HG03108 (cell line): ENCODE measurements around the gene ZNF592.

Source experiments
- ATAC-seq: cut with Tn5 transposase; IDR thresholded peaks from one replicate; pipeline ENCODE4 v1.9.1; 2021; ENCODE audit warnings: moderate library complexity; ENCODE audit not compliant: unreplicated experiment

ZNF592 gene

DNA sequence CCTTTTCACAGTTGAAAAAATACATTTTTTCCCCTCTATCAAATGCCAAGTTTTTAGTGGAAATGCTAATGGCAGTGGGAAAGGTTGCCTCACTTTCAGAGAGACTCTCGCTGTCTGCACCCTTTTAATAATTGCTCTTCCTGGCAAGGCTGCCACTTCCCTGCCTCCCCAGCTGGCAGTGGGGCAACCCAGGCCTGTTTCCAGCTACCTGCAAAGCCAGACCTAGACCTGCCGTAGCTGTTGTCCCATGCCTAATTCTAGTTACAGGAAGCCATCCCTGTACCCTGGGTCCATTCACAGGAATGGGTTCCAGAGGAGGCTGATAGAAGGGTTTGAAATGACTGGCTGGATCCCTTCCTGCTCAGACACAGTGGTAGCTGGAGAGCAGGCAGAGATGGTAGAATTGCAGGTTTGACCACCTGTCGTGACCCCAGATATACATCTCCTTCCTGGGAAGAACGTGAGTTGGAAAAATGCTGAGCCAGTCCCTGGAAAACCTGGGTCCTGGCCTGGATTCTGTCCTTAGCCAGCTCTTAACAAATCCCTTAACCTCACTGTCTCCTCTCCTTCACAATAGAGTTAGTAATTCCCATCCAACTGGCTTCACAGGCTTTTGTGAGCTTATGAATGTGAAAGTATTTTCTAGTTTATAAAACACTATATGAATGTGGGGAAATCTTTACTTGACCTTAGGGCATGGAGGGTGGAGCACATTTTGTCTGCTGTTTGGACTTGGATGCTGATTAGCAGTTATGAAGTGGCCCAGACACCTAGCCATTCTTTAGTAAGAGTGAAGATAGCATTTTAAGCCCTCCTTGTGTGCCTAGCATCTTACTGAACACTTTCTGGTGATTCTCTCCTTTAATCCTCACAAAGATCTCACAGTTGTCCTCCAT lies 55.9 kb downstream of the ZNF592 start:
- ATAC-seq: no peak

DNA sequence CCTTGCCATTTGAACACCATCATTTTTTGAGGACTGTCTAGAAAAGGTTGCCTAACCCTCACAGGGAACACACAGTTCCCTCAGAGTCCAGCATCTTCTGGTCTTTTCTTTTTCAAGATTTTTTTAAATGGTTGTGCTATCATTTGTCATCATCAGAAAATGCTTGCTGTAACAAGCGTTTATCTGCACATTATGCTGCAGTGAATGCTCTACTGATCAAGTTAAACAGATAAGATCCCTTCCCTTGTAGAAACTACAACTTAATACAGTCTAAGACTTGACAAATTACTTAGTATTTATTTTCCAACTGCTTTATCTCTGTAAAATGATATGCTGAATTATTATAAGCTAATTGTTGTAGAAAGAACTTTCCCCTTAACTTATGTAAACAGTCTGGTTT lies 56.8 kb downstream of the ZNF592 start:
- no peak for ATAC-seq

DNA sequence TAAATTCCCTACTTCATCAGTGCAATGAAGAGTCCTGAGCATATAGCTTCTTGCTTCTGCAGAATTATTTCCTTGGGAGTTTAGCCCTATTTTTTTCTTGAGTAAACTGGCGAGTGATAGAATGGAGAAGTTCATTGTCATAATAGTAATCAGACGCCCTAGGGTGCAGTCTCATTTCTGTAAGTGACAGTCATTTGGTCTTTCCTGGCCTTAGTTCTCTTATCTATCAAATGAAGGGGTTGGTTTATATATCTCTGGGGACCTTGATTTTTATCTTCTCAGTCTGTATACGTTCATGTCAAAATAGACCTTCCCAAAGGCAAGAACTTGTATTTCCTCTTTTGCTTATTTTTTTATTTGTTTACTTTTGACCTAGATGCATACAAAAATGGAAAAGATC lies 58.8 kb downstream of the ZNF592 start:
- no peak for ATAC-seq

DNA sequence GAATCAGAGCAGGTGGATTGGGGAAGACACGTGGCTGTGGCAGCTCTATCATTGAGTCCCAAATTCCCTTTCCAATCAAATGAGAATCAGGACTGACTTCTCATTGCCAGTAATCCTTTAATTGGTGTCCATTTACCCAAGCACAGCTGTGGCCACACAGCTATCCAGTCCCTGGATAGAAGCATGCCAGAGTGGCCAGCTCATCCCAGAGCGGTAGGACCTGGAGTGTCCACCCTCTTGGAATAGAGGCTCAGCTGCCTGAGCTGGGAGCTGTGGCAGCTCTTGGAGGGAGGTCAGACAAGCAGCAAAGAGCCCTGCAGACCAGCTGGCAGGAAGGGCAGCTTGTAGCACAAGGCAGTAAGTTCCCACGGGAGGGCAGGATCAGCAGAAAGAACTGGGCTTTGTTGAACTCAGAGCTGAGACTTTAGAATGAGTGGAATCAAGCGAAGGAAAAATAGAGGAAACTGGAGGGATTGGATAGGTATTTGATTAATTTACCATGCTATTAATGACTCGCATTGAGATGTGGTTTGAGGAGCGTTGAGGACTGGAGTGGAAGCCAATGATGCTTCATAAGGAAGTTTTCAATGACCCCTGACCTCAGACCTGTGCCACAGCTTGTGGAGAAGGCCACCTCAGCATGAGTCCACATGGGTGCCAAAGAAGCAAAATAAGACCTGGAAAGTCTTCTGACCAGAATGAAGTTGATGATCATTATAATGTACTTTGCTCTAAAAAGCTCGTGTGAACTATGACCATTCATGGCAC lies 61.9 kb downstream of the ZNF592 start:
- ATAC-seq: no peak

DNA sequence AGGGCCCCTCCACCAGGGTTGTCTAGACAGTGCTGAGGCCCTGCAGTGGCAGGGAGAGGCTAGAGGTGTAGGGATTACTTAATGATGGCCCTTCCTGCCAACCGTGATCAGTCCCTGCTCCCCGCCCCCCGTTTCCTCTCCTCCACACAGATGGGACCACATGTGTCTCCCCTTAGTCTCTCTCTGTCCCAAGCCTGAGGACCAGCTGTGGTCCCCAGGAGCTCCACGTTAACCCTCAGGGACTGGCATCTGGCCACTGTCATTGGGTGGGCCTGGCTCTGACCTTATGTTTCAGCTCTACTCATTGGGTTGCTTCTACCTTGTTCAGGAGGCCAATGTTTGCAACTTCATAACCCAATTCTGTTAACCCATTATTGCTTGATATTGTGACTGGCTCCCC lies 62.8 kb downstream of the ZNF592 start:
- no peak for ATAC-seq

DNA sequence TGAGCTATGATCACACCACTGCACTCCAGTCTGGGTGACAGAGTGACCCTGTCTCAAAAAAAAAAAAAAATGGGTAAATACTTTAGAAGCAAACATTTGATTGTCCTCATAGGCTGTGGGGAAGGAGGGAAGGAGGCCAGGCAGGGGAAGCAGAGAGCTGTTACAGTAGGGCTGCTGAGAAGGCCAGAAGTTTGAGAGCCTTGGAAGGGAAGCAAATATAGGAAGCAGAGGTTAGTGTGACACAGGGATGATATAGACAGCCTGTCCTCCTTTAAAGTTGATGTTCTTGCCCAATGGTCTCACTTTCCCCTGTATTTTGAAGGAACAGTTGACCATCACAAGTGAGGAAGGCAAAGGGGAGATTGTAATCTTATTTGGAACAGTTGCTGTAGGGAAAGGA lies 63.4 kb downstream of the ZNF592 start:
- ATAC-seq: no peak

DNA sequence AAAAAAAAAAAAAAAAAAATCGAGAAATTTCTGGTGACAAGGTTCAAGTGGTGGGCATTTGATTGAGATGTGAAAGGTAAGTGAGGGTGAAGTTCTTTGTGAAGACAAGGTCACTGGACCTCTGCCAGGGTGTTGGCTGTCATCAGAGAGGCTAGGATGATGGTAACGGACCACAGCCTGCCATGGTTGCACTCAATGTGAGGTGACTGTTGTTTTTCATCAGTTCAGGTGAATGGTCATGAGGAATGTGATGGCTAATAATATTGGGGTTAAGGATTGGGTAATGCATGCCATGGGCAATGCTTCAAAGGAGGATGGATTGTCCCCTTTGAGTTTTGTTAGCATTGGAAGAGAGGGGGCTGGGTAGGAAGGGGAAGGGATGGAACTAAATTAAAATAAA lies 64.5 kb downstream of the ZNF592 start:
- no peak for ATAC-seq

DNA sequence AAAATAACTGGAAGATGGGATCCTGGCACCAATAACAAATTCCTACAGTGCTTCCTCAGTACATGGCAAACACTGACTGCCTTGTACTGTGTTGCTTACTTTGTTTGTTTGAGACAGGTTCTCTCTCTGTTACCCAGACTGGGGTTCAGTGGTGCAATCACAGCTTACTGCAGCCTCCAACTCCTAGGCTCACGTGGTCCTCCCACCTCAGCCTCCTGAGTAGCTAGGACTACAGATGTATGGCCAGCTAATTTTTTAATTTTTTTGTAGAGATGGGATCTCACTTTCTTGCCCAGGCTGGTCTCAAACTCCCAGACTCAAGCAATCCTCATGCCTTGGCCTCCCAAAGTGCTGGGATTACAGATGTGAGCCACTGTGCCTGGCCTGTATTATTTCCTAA lies 65.0 kb downstream of the ZNF592 start:
- no peak for ATAC-seq

DNA sequence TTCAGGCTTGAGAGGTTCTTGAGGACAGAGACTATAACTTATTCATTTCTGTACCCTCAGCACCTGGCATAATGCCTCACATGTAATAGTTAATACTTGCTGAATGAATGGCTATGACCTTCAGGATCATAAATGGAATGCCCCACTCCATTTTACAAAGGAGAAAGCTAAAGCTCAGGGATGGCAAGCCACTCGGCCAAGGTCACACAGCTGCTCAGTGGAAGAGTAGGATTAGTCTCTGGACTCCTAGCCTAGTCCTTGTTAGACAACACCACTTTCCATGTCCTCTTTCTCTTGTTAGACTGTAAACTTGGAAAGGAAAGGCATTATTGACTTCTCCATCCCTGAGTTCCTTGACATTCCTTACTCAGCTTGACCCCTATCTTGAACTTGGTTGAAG lies 65.5 kb downstream of the ZNF592 start:
- no peak for ATAC-seq

DNA sequence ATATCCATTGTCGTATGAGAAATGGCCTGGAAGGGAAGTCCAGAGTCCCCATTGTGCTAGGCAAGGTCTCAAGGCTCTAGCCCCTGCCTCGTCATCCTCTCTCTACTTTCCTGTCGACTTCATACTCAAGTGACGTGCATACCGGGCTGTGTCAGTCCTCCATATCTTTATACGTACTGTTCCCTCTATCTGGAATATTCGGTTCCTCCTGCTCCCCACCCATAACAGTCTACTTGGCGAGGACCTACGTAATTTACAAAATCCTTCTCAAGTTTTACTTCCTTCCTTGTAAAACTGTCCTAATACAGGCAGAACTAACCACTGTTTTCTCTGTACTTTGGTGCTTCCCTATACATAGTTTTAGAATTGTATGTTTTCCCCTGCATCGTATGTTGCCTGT lies 66.5 kb downstream of the ZNF592 start:
- no peak for ATAC-seq

DNA sequence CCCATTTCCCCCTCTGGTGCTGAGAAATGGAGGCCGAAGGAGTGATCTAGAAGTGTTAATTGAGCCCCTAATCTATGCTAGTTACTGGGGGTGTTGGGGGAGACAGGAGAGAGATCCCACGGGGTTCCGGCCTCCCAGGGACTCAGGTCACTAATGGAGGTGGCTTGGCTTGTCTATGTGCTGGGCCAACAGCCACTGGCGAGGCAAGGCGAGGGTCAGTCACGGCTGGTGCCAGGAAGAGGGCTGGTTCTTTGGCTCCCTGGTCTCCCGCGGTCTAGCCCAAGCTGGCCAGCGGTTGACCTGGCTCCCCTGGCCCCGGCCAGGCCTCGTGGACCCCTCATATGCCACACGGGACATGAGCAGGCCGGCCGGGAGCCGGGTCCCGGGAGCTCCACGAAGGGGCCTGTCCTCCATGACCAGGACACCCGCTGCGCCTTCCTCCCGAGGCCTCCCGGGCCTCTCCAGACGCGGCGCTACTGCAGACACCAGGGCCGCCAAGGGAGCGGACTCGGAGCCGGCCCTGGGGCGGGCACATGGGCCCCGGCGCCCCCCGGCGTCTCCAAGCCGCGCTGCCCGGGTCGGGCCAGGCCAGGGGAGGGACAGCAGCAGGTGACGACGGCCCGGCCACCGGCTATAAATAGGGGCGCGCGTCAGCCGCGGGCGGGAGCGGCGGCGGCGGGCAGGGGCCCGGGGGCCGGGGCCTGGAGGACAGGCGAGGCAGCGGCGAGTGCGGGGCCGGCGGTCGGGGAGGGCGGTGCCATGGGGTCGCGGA lies 68.5 kb downstream of the ZNF592 start, which contains the start of gene ALPK3:
Gene ALPK3, plus strand, starts transcription at position 663 of the 772 bp plus-strand sequence. Its CDS starts 97 bp downstream, at position 760.
- no peak for ATAC-seq

DNA sequence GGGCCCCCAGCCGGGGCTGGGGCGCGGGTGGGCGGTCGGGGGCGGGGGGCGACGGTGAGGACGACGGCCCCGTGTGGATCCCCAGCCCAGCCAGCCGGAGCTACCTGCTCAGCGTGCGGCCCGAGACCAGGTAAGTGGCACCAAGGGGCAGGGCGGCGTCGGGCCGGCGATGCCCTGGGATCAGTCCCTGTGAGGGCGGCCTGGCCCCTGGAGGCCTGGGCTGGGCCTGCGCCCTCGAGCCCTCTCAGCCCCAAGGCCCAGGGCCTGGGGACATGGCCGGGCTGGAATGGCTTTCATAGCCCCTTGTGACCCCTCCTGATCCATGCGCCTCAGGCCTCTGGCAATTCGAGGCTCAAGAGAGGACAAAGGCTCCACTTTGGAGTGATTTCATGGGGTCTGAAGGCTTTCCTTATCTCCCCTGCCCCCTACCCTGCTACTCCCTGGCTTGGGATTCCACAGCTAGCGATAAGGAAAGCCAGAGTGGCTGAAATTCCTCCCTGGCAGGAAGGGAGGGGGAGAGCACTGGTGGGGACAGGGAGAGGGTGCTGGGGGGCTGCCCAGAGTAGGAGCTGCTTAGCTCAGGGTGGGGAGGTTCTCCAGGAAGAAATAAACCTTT lies 69.2 kb downstream of the ZNF592 start:
- ATAC-seq: no peak

DNA sequence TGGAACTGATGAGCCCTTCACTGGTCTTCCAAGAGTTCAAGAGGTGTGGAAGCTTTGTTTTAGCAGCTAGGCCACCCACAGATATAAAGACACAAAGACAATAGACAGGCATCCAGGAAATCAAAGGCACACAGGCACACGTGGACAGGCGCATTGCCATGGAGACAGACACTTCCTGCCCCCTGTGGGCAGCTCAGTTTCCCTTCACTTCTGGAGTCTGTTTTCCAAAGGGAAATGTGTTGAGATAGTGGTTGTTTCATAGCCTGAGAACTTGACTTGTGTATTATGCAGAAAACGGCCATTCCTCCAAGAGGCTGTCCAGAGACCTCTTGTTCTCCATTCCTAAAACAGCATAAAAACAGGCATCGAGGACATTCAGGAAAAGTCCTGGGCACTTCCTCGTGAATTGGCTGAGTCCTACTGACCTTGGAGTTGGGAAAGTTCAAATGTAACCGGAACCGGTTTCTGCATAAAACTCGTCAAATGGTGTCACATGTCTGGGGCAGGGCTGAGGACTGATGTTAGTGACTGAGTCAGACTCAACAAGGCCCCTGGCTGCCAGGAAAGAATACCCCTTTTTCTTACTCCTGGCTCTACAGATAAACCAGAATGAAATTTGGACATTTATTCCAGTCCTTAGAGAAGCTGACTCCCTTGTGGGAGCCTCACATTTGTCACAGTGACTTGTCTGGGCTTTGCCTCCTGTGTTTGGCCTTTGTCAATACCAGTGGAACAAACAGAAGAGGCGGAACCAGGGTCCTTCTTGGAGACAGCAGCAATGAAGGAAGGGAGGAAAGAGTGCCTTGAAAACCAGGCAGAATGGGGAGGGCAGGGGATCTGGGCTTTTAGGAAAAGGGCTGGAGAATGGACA lies 70.1 kb downstream of the ZNF592 start:
- ATAC-seq: no peak

DNA sequence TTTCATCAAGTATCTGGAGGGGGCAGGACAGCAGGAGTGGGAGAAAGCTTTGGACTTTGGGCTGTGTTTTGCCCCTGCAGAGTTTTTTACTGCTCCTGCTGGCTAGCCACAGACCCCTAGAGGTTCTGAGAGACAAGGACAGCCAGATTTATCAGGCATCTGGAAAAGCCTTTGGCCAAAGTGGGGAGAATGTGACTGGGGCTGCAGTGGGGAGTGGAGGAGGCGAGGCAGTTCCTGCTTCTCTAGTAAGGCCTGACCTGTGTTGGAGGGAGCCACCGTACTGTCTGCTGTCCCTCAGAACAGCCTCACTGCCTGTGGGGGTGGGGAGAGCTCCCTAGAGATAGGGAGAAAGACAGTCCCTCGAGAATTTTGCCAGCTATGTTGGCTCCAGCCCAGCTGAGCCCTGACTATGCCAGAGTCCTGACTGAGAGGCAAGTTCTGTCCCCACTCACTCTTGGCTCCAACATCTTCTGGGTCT lies 70.9 kb downstream of the ZNF592 start:
- ATAC-seq: no peak

DNA sequence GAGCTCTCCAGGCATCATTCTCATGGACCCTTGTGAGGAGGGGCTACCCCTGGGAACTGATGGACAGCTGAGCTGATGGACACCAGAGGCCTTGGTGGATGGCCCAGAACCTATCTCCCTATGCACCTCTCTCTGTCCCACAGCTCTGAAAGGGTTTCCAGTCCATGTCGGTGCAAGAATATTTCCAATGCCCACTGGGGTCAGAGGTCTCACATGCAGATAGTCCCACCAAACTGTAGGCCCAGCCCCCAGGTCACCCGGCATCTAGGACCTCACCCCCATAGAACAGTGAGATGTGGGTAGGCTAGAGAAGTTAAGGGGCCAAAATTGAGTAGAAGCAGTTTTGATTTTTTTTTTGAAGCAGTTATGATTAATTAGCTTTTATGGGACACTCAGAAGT lies 71.4 kb downstream of the ZNF592 start:
- no peak for ATAC-seq

DNA sequence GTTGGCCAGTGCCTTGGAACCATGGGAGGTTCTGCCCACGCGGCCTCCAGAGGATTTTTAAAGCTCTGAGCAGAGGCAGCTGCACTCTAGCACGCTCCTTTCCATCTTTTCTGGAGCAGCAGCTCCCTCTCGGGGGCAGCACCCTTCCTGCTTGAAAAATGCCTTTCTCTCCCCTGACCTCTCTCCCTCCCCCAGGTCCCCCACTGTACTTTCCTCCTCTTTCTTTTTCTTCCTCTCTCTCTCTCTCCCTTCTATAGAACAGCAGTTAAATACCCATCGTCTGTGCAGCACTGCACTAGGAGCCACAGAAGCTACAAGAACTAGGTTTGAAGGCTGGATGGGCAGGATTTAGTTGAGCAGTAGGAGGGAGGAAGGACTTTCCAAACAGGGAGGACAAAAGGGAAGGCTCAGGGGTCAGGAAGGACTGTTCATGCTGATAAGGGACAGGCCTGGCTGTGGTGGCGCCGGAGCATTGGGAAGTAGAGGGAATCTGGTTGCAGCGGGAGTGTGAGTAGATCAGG lies 73.2 kb downstream of the ZNF592 start:
- no peak for ATAC-seq

DNA sequence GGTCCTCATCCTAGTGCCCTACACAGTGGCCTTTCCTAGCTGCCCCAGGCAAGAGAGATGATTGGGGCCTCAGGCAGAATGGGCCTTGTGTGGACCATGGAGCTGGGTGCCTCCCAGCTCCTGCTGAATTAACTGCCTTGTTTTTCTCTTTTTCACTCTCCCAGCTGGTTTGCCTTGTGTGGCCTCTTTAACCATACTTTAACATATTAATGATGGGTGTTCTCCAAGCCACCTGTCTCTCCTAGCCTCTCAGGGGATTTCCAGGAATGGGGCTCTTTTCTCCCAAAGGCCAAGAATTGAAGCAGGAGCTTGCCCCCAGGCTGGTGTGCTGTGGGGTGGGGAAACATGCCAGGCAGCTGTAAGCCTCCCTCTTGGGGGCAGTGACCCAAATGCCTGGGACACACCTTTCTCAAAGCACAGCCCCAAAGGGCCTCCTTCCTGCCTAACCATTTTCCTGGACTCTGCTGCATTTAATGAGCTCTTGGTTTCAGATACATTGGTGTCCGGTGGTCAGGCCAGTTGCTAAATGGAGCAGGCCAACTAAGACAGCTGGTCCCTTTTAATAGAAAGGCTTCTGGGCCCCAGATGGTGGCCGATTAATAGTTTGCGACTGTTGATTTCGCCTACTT lies 74.4 kb downstream of the ZNF592 start:
- no peak for ATAC-seq

DNA sequence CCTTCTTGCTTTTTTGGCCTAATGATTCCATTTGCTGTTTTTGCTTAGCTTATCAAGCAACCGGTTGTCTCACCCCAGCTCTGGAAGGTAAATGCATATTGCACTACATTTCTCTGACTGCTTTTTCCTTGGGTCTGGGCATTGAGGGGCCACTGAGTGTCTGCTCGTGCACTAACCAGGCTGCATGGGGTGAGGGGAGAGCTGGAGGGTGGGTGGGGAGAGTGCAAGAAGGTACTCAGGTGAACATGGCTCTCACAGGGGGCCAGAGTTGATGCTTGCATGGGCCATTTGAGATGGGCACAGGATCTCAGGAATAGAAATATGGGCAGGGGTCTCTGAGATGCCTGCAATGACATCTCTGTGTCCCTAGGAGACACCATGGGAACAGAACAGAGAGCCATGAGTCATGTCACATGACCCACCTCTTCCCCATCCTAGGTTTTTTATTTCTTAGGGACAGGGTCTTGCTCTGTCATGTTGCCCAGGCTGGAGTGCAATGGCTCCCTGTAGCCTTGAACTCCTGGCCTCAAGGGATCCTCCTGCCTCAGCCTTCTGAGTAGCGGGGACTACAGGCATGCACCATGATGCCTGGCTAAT lies 75.0 kb downstream of the ZNF592 start:
- no peak for ATAC-seq
